Neural crest cell (in vitro differentiated cells): ENCODE measurements around the gene MRGPRD. TPM values are rescaled to one million over a fixed set of nuclear protein-coding genes. Genes with fewer than 3 reads are reported as not detected.

Experiments
- DNase-seq: peaks from one replicate; pipeline ENCODE4 v3.0.0; 2021; ENCODE audit warnings: low read depth, mixed read lengths, low spot score
- H3K27ac Mint-ChIP-seq: one replicate; pipeline ENCODE4 v1.8.0; 2021; ENCODE audit warnings: mild to moderate bottlenecking, mixed read lengths; ENCODE audit not compliant: unreplicated experiment
- H3K27me3 Mint-ChIP-seq: 2 replicates; pipeline ENCODE4 v1.8.0; 2021; ENCODE audit warnings: low read depth, mild to moderate bottlenecking, mixed read lengths
- H3K36me3 Mint-ChIP-seq: 2 replicates; pipeline ENCODE4 v1.8.0; 2021; ENCODE audit warnings: low read depth, mild to moderate bottlenecking, mixed read lengths
- H3K4me1 Mint-ChIP-seq: 2 replicates; pipeline ENCODE4 v1.8.0; 2021; ENCODE audit warnings: mixed read lengths
- H3K4me3 Mint-ChIP-seq: one replicate; pipeline ENCODE4 v1.8.0; 2021; ENCODE audit warnings: mild to moderate bottlenecking, mixed read lengths
- H3K9me3 Mint-ChIP-seq: 2 replicates; pipeline ENCODE4 v1.8.0; 2021; ENCODE audit warnings: mixed read lengths
- total RNA-seq: library from RNA; stranded (reverse); gene quantifications from 2 replicates; pipeline ENCODE4 v1.2.1, GENCODE V29; 2021
- TF ChIP-seq, protein P1 (sequence below): fragments of 200-600 bp; sonication (generic); conservative IDR thresholded peaks from 2 replicates; pipeline ENCODE4 v1.5.0; 2021; ENCODE audit warnings: antibody characterized with exemption, mild to moderate bottlenecking

MRGPRD gene
- total RNA-seq, 1 donor from 2014 or later: not detected

DNA sequence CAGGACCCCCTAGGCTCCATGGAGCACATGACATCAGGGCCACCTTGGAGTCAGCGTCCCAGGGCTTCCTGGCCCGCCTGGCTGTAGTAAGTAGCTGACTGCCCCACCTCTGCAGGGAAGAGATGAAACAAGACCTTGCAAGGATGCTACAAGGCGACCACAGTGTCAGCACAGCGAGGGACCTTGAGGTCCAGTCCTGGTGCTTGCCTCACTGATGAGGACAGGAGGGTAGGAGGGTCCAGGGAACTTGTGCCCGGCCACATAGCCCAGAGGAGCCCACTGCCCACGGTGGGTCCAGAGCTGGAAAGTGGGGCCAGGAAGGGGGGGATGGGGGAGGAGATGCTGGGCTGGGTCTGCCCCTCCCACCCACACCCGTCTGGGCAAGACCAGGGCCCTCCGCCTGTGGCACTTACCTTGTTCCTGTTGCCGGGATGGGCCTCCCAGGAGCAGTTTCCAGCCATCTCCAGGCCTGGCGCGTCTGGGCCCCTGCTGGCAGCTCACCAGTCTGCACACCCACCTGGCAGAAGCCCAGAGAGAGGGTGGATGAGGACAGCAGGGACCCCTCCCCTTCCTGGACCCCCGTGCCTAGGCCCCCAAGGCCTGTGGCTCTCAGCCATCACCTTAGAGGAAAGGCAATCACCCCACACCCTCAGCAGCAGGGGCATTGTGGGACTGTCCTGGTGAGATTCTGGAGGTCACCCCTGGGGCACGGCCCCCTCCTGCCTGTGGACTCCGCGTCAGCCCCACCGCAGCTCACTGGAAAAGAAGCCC is 28.8 kb upstream of the MRGPRD start:
- H3K4me3 Mint-ChIP-seq: no peak overlapping the region
- TF ChIP-seq, protein P1, sequence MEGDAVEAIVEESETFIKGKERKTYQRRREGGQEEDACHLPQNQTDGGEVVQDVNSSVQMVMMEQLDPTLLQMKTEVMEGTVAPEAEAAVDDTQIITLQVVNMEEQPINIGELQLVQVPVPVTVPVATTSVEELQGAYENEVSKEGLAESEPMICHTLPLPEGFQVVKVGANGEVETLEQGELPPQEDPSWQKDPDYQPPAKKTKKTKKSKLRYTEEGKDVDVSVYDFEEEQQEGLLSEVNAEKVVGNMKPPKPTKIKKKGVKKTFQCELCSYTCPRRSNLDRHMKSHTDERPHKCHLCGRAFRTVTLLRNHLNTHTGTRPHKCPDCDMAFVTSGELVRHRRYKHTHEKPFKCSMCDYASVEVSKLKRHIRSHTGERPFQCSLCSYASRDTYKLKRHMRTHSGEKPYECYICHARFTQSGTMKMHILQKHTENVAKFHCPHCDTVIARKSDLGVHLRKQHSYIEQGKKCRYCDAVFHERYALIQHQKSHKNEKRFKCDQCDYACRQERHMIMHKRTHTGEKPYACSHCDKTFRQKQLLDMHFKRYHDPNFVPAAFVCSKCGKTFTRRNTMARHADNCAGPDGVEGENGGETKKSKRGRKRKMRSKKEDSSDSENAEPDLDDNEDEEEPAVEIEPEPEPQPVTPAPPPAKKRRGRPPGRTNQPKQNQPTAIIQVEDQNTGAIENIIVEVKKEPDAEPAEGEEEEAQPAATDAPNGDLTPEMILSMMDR: no peak
- H3K36me3 Mint-ChIP-seq: no peaks in the 10 kb centered on the region
- peaks cover 21% of the 10 kb centered on the region for H3K4me1 Mint-ChIP-seq
- H3K9me3 Mint-ChIP-seq: no peaks in the 10 kb centered on the region
- no peak overlapping the region for H3K27ac Mint-ChIP-seq
- no peak for DNase-seq
- peaks cover 25% of the 10 kb centered on the region for H3K27me3 Mint-ChIP-seq

DNA sequence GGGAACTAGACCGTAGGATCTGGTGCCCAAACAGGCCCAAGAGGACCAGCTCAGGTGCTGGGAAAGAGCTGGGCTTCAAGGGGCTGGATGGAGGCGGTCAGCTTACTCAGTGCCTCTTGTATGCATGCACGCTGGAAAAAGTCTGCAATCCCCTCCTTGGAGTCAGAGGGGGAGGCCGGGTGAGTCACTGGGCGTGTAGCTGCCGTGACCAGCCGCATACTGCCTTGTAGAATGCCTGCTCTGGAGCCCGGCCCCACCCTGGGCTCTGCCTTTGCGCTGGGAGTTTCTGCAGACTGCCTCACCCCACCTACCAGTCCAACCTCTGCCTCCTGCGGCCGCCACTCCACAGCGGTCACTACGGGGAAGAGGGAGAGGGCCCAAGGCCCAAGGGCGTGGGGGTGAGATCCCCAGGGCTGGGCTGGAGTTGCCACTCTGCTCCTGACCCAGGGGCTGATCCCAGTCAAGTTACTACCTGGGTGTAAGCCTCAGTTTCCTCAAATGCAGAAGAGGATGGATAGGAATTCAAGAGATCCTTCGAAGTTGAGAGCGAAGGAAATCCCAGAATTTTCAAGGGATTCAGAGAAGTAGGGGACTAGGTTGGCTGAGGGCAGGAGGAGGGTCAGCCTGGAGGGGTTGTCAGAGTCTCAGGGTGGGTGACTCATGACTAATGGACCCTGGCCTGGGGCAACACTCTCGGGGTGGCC is 28.1 kb upstream of the MRGPRD start:
- H3K4me3 Mint-ChIP-seq: no peak overlapping the region
- H3K27me3 Mint-ChIP-seq: peaks cover 22% of the 10 kb centered on the region
- H3K36me3 Mint-ChIP-seq: no peaks in the 10 kb centered on the region
- peaks cover 21% of the 10 kb centered on the region for H3K4me1 Mint-ChIP-seq
- no peaks in the 10 kb centered on the region for H3K9me3 Mint-ChIP-seq
- DNase-seq: no peak
- H3K27ac Mint-ChIP-seq: no peak overlapping the region
- TF ChIP-seq, protein P1: no peak

DNA sequence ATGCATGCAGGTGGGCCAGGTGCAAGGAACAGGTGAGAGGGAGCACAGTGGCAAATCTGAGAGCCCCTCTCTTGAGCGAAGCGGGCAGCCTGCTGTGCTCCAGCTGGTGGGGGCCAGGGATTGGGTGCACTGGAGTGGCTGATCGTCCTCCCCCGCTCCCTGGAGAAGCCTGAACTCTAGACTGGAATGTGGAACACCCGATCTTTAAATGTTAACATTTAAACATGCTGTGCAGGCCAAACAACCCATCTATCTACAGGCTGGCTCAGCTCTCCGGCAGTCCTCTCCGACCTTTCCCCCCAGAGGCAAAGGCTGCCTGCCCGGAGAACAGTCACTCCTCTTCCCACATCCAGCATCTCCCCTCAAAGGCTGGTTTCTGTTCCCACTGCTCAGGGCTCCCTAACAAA is 27.2 kb upstream of the MRGPRD start:
- no peak overlapping the region for H3K4me3 Mint-ChIP-seq
- H3K27me3 Mint-ChIP-seq: peaks cover 15% of the 10 kb centered on the region
- no peaks in the 10 kb centered on the region for H3K36me3 Mint-ChIP-seq
- no peak for DNase-seq
- TF ChIP-seq, protein P1: no peak
- peaks cover 21% of the 10 kb centered on the region for H3K4me1 Mint-ChIP-seq
- H3K27ac Mint-ChIP-seq: no peak overlapping the region
- H3K9me3 Mint-ChIP-seq: no peaks in the 10 kb centered on the region

DNA sequence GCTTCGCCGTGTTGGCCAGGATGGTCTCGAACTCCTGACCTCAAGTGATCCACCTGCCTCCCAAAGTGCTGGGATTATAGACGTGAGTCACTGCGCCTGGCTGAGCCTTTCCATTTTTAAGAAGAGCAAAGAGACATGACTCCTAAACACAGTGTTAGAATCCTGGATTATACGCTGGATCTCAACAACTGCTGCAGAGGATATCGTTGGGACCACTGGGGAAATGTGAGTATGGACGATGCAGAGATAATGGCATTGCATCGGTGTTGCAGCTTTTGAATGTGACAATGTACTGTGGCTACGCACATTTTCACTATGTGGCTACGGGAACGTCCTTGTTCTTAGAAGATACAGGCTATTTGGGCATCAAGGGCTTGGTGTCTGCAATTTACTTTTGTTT is 26.0 kb upstream of the MRGPRD start:
- Mint-ChIP-seq H3K9me3 (no peaks in the 10 kb centered on the region), H3K4me3 (no peak overlapping the region), H3K27ac (no peak overlapping the region), H3K27me3 (peaks cover 7% of the 10 kb centered on the region), H3K4me1 (peaks cover 20% of the 10 kb centered on the region), H3K36me3 (no peaks in the 10 kb centered on the region)
- TF ChIP-seq, protein P1: no peak
- no peak for DNase-seq

DNA sequence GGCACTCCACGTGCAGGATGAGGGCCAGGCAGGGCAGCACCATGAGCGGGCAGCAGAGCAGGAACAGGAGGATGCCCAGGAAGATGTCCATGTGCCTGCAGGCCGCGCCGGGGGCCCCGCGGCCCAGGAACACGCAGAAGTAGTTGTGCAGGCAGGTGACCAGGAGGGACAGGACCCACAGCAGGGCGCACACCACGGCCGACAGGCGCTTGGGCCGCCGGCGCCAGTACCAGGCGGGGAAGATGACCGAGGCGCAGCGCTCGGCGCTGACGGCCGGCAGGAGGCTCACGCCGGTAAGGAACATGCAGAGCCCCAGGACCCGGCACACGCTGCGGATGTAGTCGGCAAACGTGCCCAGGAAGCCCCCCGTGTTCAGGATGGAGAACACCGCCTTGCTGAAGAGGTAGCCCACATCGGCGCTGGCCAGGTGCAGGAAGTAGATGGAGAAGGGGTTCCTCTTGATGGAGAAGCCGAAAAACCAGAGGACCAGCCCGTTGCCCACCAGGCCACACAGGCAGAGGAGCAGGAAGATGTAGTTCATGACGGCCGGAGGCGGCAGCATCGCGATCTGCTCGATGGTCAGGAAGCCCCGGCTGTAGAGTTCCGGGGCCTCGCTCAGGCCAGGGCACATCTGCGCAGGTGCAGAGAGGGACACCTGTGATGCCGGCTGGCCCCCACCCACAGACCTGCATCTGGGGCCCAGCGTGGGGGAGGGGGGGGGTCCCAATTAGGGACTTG is 25.0 kb upstream of the MRGPRD start:
- no peak overlapping the region for H3K4me3 Mint-ChIP-seq
- DNase-seq: no peak
- no peaks in the 10 kb centered on the region for H3K9me3 Mint-ChIP-seq
- H3K36me3 Mint-ChIP-seq: no peaks in the 10 kb centered on the region
- TF ChIP-seq, protein P1: no peak
- H3K27me3 Mint-ChIP-seq: peaks cover 2% of the 10 kb centered on the region
- no peak overlapping the region for H3K27ac Mint-ChIP-seq
- H3K4me1 Mint-ChIP-seq: peaks cover 15% of the 10 kb centered on the region
